Lung (tissue), 12 donors: Measurements from ENCODE around the gene NCOA1. TPM values are rescaled to one million over a fixed set of nuclear protein-coding genes. Genes with fewer than 3 reads are reported as not detected.

Experiments
- ATAC-seq: fragments of 200-7000 bp; cut with Tn5 transposase; one replicate; pipeline ENCODE4 v1.9.1; 2020; ENCODE audit warnings: moderate number of reproducible peaks; ENCODE audit not compliant: insufficient read depth, low FRiP score
- DNase-seq, 3 donors: peaks; one replicate each; pipeline ENCODE4 v3.0.0-alpha.2; 2013 to 2017
- H3K27ac ChIP-seq, 2 donors: one replicate each; pipeline ENCODE4 v1.5.1; 2013; ENCODE audit warnings: mild to moderate bottlenecking in 2 of 2, moderate library complexity in 2 of 2, control low read depth in 1 of 2, inconsistent platforms in 1 of 2, low read depth in 1 of 2, low read length in 1 of 2
- H3K27me3 ChIP-seq, 3 donors: one replicate each; pipeline ENCODE4 v1.5.1; 2013; ENCODE audit warnings: low read length in 2 of 3; ENCODE audit not compliant: control insufficient read depth in 3 of 3, insufficient read depth in 3 of 3
- H3K36me3 ChIP-seq, 4 donors: one replicate each; pipeline ENCODE4 v1.5.1; 2013; ENCODE audit warnings: low read length in 4 of 4, mild to moderate bottlenecking in 1 of 4, moderate library complexity in 1 of 4; ENCODE audit not compliant: control insufficient read depth in 4 of 4, insufficient read depth in 4 of 4
- H3K4me1 ChIP-seq, 5 donors: one replicate each; pipeline ENCODE4 v1.5.1; 2013; ENCODE audit warnings: low read length in 5 of 5, mild to moderate bottlenecking in 2 of 5, moderate library complexity in 1 of 5; ENCODE audit not compliant: control insufficient read depth in 5 of 5, insufficient read depth in 5 of 5
- H3K4me3 ChIP-seq: one replicate; pipeline ENCODE4 v1.5.1; 2013; ENCODE audit warnings: mild to moderate bottlenecking, control low read depth, moderate library complexity
- H3K9ac ChIP-seq, 2 donors: one replicate each; pipeline ENCODE4 v1.5.1; 2013; ENCODE audit warnings: low read length in 2 of 2, control low read depth in 1 of 2; ENCODE audit not compliant: insufficient read depth in 1 of 2
- H3K9me3 ChIP-seq, 4 donors: one replicate each; pipeline ENCODE4 v1.5.1; 2013; ENCODE audit warnings: low read length in 3 of 4, mild to moderate bottlenecking in 1 of 4, moderate library complexity in 1 of 4; ENCODE audit not compliant: control insufficient read depth in 4 of 4, insufficient read depth in 3 of 4
- WGBS, 2 donors: extraction: QIAGEN DNeasy Blood & Tissue Kit; methylation state at CpG; one replicate each; pipeline ENCODE4 v1.1.7; 2013; 5-methylcytosine and 5-hydroxymethylcytosine counted together
- polyA plus RNA-seq, 2 donors: library from polyadenylated mRNA; stranded (reverse); fragments of 200-250 nt; gene quantifications; one replicate each; pipeline ENCODE4 v1.2.1, GENCODE V29; 2013
- total RNA-seq, 2 donors: library from RNA; depleted of rRNA in 1 of 2; stranded (reverse); fragments of >200 nt in 1 of 2; gene quantifications; one replicate each; pipeline ENCODE4 v1.2.1, GENCODE V29; 2014 to 2021
- TF ChIP-seq, protein P1 (sequence below): IDR thresholded peaks from 2 replicates; pipeline ENCODE4 v1.5.1; 2012; ENCODE audit warnings: mild to moderate bottlenecking; ENCODE audit errors: control extremely low read depth, extremely low read depth
- donor health status: control.
- donor health status: control.
- donor health status: Bipolar disorder and iron deficiency.
- donor health status: healthy.
- donor health status: DM: yes; HTN: yes; CAD: no.

Gene NCOA1
- total and polyA plus RNA-seq, 4 donors, result 8.3 to 123 (median 27.3) TPM

DNA sequence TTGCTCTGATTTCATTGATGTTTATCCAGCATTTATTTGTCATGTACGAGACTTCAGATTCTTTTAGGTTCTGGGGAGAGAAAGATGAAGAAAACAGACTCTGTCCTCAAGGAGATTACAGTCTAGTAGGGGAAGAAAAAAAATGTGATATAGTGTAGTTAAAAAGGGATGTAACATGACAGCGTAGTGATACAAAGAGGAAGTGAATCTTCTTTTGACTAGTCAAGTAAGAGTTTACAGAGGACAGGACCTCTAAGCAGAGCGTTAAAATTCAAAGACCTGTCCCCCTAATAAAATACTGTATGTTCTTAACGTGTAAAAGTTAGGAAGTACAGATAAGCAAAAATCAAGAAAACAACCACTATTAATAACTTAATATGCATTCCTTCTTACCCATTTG is 47.7 kb downstream of the NCOA1 start:
- ATAC-seq, result no peak
- Histone ChIP-seq H3K9me3 (peaks cover 0 to 2% (median 0%) of the 10 kb centered on the region in 4 donors), H3K9ac (no peak overlapping the region), H3K27me3 (no peaks in the 10 kb centered on the region), H3K4me1 (peaks cover 0 to 9% (median 0%) of the 10 kb centered on the region in 5 donors), H3K36me3 (no peaks in the 10 kb centered on the region), H3K4me3 (no peak overlapping the region), H3K27ac (no peak overlapping the region)
- DNase-seq, result no peak
- 74 to 86% methylated on average over 4 of the region's 4 CpGs for WGBS, 2 donors
- TF ChIP-seq, protein P1, sequence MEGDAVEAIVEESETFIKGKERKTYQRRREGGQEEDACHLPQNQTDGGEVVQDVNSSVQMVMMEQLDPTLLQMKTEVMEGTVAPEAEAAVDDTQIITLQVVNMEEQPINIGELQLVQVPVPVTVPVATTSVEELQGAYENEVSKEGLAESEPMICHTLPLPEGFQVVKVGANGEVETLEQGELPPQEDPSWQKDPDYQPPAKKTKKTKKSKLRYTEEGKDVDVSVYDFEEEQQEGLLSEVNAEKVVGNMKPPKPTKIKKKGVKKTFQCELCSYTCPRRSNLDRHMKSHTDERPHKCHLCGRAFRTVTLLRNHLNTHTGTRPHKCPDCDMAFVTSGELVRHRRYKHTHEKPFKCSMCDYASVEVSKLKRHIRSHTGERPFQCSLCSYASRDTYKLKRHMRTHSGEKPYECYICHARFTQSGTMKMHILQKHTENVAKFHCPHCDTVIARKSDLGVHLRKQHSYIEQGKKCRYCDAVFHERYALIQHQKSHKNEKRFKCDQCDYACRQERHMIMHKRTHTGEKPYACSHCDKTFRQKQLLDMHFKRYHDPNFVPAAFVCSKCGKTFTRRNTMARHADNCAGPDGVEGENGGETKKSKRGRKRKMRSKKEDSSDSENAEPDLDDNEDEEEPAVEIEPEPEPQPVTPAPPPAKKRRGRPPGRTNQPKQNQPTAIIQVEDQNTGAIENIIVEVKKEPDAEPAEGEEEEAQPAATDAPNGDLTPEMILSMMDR, result no peak

DNA sequence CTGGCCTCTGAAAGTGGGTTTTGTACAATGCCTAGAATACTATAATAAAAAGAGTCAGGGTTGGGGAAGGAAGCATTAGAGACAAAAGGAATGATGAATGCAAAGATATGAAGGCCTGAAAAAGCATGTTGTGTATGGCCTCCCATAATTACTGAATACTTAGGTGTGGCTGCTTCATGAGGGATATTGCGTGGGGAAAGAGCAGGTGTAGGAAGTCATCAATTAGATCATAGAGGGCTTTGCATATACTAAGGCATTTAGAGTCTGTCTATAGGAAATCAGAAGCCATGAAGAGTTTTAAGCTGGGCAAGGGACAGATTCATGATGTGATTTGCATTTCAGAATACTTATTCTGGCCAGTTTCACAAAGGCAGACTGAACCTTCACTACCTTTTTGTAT is 48.2 kb downstream of the NCOA1 start:
- no peak overlapping the region for H3K9ac ChIP-seq
- TF ChIP-seq, protein P1, result no peak
- DNase-seq (no peak), ATAC-seq (no peak)
- H3K4me3 ChIP-seq, result no peak overlapping the region
- no peak overlapping the region for H3K27ac ChIP-seq
- no peaks in the 10 kb centered on the region for H3K36me3 ChIP-seq
- WGBS, 2 donors, result 93 to 95% methylated on average over 1 of the region's 1 CpG
- peaks cover 0 to 2% (median 0%) of the 10 kb centered on the region in 4 donors for H3K9me3 ChIP-seq
- H3K4me1 ChIP-seq, result peaks cover 0 to 9% (median 0%) of the 10 kb centered on the region in 5 donors
- H3K27me3 ChIP-seq, result no peaks in the 10 kb centered on the region

DNA sequence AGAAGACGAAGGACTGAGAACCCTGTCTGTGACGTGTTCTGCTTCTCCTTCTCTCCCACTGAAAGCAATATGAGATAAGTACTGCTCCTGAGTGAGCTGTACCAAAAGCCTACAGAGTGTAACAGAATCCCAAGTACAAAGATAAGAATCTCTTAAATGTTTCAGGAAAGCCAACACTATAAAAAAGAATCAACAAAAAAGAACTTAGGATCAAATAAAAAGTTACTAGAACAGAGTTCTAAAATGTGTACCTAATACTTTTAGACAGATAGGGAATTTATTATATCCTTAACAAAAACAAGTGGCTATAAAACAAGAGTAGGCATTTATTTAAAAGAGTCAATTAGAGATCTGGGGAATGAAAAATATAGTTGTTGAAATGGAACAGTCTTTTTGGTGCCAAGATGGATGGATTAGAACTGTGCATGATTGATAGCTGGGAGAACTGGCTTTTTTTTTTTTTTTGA is 49.0 kb downstream of the NCOA1 start:
- TF ChIP-seq, protein P1, result no peak
- ATAC-seq, result no peak

DNA sequence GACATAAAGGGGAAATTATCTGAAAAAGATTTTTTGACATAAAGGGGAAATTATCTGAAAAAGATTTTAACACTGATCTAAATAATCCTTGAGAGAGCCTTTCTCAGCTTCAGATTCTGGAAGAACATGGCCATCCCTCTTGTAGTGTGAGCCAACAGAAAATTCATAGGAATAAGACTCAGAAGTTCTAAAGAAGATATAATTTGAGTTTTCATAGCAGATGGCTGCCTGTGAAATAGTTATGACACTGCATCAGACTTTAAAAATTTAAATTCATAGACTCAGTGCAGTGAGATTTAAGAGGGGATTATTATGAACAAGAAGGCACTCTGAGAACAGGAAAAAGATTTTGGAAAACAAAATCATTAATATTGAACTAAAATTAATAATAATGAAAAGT is 50.6 kb downstream of the NCOA1 start:
- H3K9me3 ChIP-seq, result peaks cover 0 to 3% (median 0%) of the 10 kb centered on the region in 4 donors
- no peak overlapping the region for H3K9ac ChIP-seq
- no peak overlapping the region for H3K4me3 ChIP-seq
- ATAC-seq (no peak), DNase-seq (no peak)
- H3K4me1 ChIP-seq, result peaks cover 0 to 9% (median 0%) of the 10 kb centered on the region in 5 donors
- no peak overlapping the region for H3K27ac ChIP-seq
- TF ChIP-seq, protein P1, result no peak
- H3K27me3 ChIP-seq, result no peaks in the 10 kb centered on the region
- no peaks in the 10 kb centered on the region for H3K36me3 ChIP-seq

More for the DNA sequence above, 49.0 kb downstream of the NCOA1 start:
- WGBS, 2 donors, result 70 to 90% methylated on average over 2 of the region's 2 CpGs
- H3K27ac ChIP-seq, result no peak overlapping the region
- H3K9ac ChIP-seq, result no peak overlapping the region
- no peak overlapping the region for H3K4me3 ChIP-seq
- H3K27me3 ChIP-seq, result no peaks in the 10 kb centered on the region
- peaks cover 0 to 9% (median 0%) of the 10 kb centered on the region in 5 donors for H3K4me1 ChIP-seq
- H3K9me3 ChIP-seq, result peaks cover 0 to 3% (median 0%) of the 10 kb centered on the region in 4 donors
- DNase-seq, result peak in 2 of 3 donors; percentile 26 to 43
- H3K36me3 ChIP-seq, result no peaks in the 10 kb centered on the region
